A549 (cell line): ENCODE measurements around the gene OSBPL8. TPM values are rescaled to one million over a fixed set of nuclear protein-coding genes. Genes with fewer than 3 reads are reported as not detected.

Source experiments
- ATAC-seq, 2 experiments: fragments of 200-7000 bp in 1 of 2; fragments of >200 bp in 1 of 2; cut with Nextera tagmentation in 1 of 2; cut with Tn5 transposase in 1 of 2; 3 replicates each; pipeline versions ENCODE4 v1.8.0 to v1.9.1; 2018 to 2020; ENCODE audit warnings: mild to moderate bottlenecking in 1 of 2, moderate library complexity in 1 of 2
- CTCF ChIA-PET: fragments of 300-600 bp; sonication (Branson Sonifier 250); formaldehyde crosslinking; extraction: SDS; loops from one replicate; lab custom pipeline; 2021; ENCODE audit warnings: antibody characterized with exemption, inconsistent platforms; lab: Yijun Ruan, JAX
- POLR2A ChIA-PET: fragments of 350-600 bp; formaldehyde crosslinking; extraction: SDS; loops from one replicate; lab custom pipeline; 2021; ENCODE audit warnings: antibody characterized with exemption, inconsistent platforms; lab: Yijun Ruan, JAX
- DNase-seq, 2 experiments: peaks; one replicate each; pipeline versions ENCODE4 v3.0.0 to v3.0.0-alpha.2; 2011 to 2016; ENCODE audit warnings: low read depth in 1 of 2, low spot score in 1 of 2
- FAIRE-seq: peaks from 2 replicates; lab custom pipeline; 2011; peaks lifted over from hg19 to GRCh38; lab: Jason Lieb, UNC
- H3K27ac ChIP-seq, 2 experiments: fragments of >200 bp; sonication (Bioruptor Twin); formaldehyde crosslinking; 3 replicates each; pipeline ENCODE4 v1.5.1; 2016 to 2017
- H3K4me1 ChIP-seq: fragments of >200 bp; sonication (Bioruptor Twin); formaldehyde crosslinking; 3 replicates; pipeline ENCODE4 v1.6.1; 2016
- H3K4me2 ChIP-seq: fragments of >200 bp; sonication (Bioruptor Twin); formaldehyde crosslinking; 3 replicates; pipeline ENCODE4 v1.6.1; 2016
- H3K4me3 ChIP-seq: fragments of >200 bp; sonication (Bioruptor Twin); formaldehyde crosslinking; 3 replicates; pipeline ENCODE4 v1.5.1; 2016
- H3K9me3 ChIP-seq: fragments of >200 bp; sonication (Bioruptor Twin); formaldehyde crosslinking; 3 replicates; pipeline ENCODE4 v1.6.1; 2016
- ATOH8 ChIP-seq: fragments of 250-450 bp; sonication (Bioruptor Pico); IDR thresholded peaks from 2 replicates; pipeline ENCODE4 v1.5.0; 2020; ENCODE audit warnings: low read depth, mild to moderate bottlenecking, moderate library complexity
- CBX8 ChIP-seq: fragments of 200-600 bp; sonication (generic); IDR thresholded peaks from 2 replicates; pipeline ENCODE4 v1.6.1; 2016
- CTCF ChIP-seq: fragments of >200 bp; sonication (Bioruptor Twin); formaldehyde crosslinking; IDR thresholded peaks from 3 replicates; pipeline ENCODE4 v1.5.1; 2016
- E2F6 ChIP-seq: IDR thresholded peaks from 2 replicates; pipeline ENCODE4 v1.6.1; 2012; ENCODE audit warnings: low read depth, borderline replicate concordance
- EHF ChIP-seq: fragments of 250-450 bp; sonication (Bioruptor Pico); IDR thresholded peaks from 2 replicates; pipeline ENCODE4 v1.5.0; 2020; ENCODE audit warnings: mild to moderate bottlenecking
- EHMT2 ChIP-seq: fragments of 200-600 bp; sonication (generic); IDR thresholded peaks from 2 replicates; pipeline ENCODE4 v1.6.1; 2016; ENCODE audit warnings: antibody characterized with exemption, low read depth, mild to moderate bottlenecking, moderate library complexity
- EP300 ChIP-seq, 2 experiments: fragments of >200 bp; sonication (Bioruptor Twin); formaldehyde crosslinking; IDR thresholded peaks; 2 replicates in 1 of 2; 3 replicates in 1 of 2; pipeline ENCODE4 v1.6.1; 2016 to 2017
- FOXS1 ChIP-seq: fragments of 250-450 bp; sonication (Bioruptor Pico); IDR thresholded peaks from 2 replicates; pipeline ENCODE4 v1.5.0; 2020; ENCODE audit warnings: mild to moderate bottlenecking, moderate library complexity
- HES2 ChIP-seq: fragments of >200 bp; sonication (Bioruptor Twin); formaldehyde crosslinking; IDR thresholded peaks from 2 replicates; pipeline ENCODE4 v1.6.1; 2016
- HEYL ChIP-seq: fragments of 250-450 bp; sonication (Bioruptor Pico); IDR thresholded peaks from 2 replicates; pipeline ENCODE4 v1.8.0; 2021; ENCODE audit warnings: mild to moderate bottlenecking, moderate library complexity
- HMGXB4 ChIP-seq: fragments of 250-450 bp; sonication (Bioruptor Pico); IDR thresholded peaks from 2 replicates; pipeline ENCODE4 v1.5.0; 2021; ENCODE audit warnings: mild to moderate bottlenecking, moderate library complexity, borderline replicate concordance
- HOXA7 ChIP-seq: fragments of 250-450 bp; sonication (Bioruptor Pico); IDR thresholded peaks from 2 replicates; pipeline ENCODE4 v1.5.0; 2020; ENCODE audit warnings: mild to moderate bottlenecking, moderate library complexity
- HOXB5 ChIP-seq: fragments of 250-450 bp; sonication (Bioruptor Pico); IDR thresholded peaks from 2 replicates; pipeline ENCODE4 v1.5.0; 2020; ENCODE audit warnings: mild to moderate bottlenecking, moderate library complexity
- JUNB ChIP-seq: fragments of >200 bp; sonication (Bioruptor Twin); formaldehyde crosslinking; IDR thresholded peaks from 2 replicates; pipeline ENCODE4 v1.6.1; 2016
- KDM1A ChIP-seq: fragments of 200-600 bp; sonication (generic); IDR thresholded peaks from 2 replicates; pipeline ENCODE4 v1.6.1; 2016; ENCODE audit warnings: low read depth, mild to moderate bottlenecking
- KDM5A ChIP-seq: fragments of 200-600 bp; sonication (generic); IDR thresholded peaks from 2 replicates; pipeline ENCODE4 v1.6.1; 2016; ENCODE audit warnings: antibody characterized with exemption, mild to moderate bottlenecking
- MAFK ChIP-seq: fragments of 450-650 bp; IDR thresholded peaks from 2 replicates; pipeline ENCODE4 v1.6.1; 2014; ENCODE audit not compliant: partially characterized antibody
- MYC ChIP-seq: IDR thresholded peaks from 2 replicates; pipeline ENCODE4 v1.6.1; 2012; ENCODE audit warnings: mild to moderate bottlenecking, inconsistent platforms, low read length, improper control_type of control experiment, borderline replicate concordance
- RFX5 ChIP-seq: fragments of 450-650 bp; IDR thresholded peaks from 2 replicates; pipeline ENCODE4 v1.7.1; 2014; ENCODE audit warnings: antibody characterized with exemption, mild to moderate bottlenecking, moderate library complexity
- SMC3 ChIP-seq: fragments of >200 bp; sonication (Bioruptor Twin); formaldehyde crosslinking; IDR thresholded peaks from 3 replicates; pipeline ENCODE4 v1.6.1; 2018; ENCODE audit warnings: inconsistent platforms
- ZFP36 ChIP-seq: fragments of 450-650 bp; IDR thresholded peaks from 2 replicates; pipeline ENCODE4 v1.6.1; 2014; ENCODE audit warnings: borderline replicate concordance; ENCODE audit not compliant: partially characterized antibody
- ZNF302 ChIP-seq: fragments of 250-450 bp; sonication (Bioruptor Pico); IDR thresholded peaks from 2 replicates; pipeline ENCODE4 v1.9.0; 2021; ENCODE audit warnings: inconsistent platforms, mild to moderate bottlenecking, moderate library complexity
- WGBS: methylation state at CpG from one replicate; pipeline ENCODE4 v1.1.6; 2017; ENCODE audit errors: missing lambda C conversion rate; 5-methylcytosine and 5-hydroxymethylcytosine counted together
- polyA plus RNA-seq, 4 experiments: library from polyadenylated mRNA; depleted of rRNA in 3 of 4; stranded (reverse); fragments of >200 nt; fragmentation: RNase III in 1 of 4; extraction: RNeasy Plus Mini Kit Qiagen cat#74134 plus additional on column Dnase treatment in 1 of 4; gene quantifications; 2 replicates in 3 of 4; 3 replicates in 1 of 4; pipeline ENCODE4 v1.2.3, GENCODE V29; 2011 to 2017

Gene OSBPL8
- polyA plus RNA-seq, 2 of the 4 experiments (the other 2 are of a cell fraction): 15.4 to 43.2 TPM

- H3K27ac ChIP-seq: no peak overlapping the region
- ATAC-seq: no peak
- TF ChIP-seq SMC3 (no peak), MAFK (no peak), HMGXB4 (CRISPR knock-in tag) (no peak), E2F6 (no peak), HOXB5 (CRISPR knock-in tag) (no peak), EHF (CRISPR knock-in tag) (no peak), FOXS1 (CRISPR knock-in tag) (no peak), ATOH8 (CRISPR knock-in tag) (no peak)
- TF ChIP-seq, all 56 proteins: peak for 0
- H3K9me3 ChIP-seq: no peaks in the 10 kb centered on the region
- 80% methylated on average over 11 of the region's 11 CpGs for WGBS
- ChIA-PET CTCF (interaction anchor here (1.0 to 4.0 kb wide), 4 partner anchors 8 to 403 kb away, joined by 3 to 22 read pairs (median 4); no protein-coding TSS in a partner anchor), POLR2A (no interaction called here)
- H3K4me1 ChIP-seq: peaks cover 12% of the 10 kb centered on the region; the same call in 2 of the 3 replicates
- DNase-seq (no peak), FAIRE-seq (no peak)
- H3K4me3 ChIP-seq: no peak overlapping the region
- no peak overlapping the region for H3K4me2 ChIP-seq
These were observed 48.5 kb upstream of the OSBPL8 start for GRCh38 chr12:76608070-76608469.

GRCh38 chr12:76595056-76595455 lies 35.5 kb upstream of the OSBPL8 start:
- 80% methylated on average over 2 of the region's 2 CpGs for WGBS
- DNase-seq (no peak), ATAC-seq (no peak)
- TF ChIP-seq CBX8 (no peak), EHMT2 (no peak), MYC (no peak), CTCF (no peak), KDM5A (no peak), ZFP36 (no peak), HES2 (no peak), EP300 (IDR thresholded peaks at IDR 0.05) (no peak), KDM1A (no peak), E2F6 (no peak), RFX5 (no peak), HOXA7 (no peak), JUNB (no peak), HEYL (CRISPR knock-in tag) (no peak), ZNF302 (CRISPR knock-in tag) (no peak)
- TF ChIP-seq, all 56 proteins: peak for 0
- FAIRE-seq: no peak
- Histone ChIP-seq H3K9me3 (no peaks in the 10 kb centered on the region), H3K4me3 (no peak overlapping the region), H3K4me2 (no peak overlapping the region), H3K27ac (no peak overlapping the region), H3K4me1 (no peaks in the 10 kb centered on the region)
- CTCF ChIA-PET: interaction anchor here (0.8 kb wide), 1 partner anchor 9 kb away, joined by 3 read pairs; no protein-coding TSS in a partner anchor
- POLR2A ChIA-PET: no interaction called here
